Gastrocnemius medialis (tissue), 4 donors: ENCODE measurements around the gene ARRDC1. TPM values are rescaled to one million over a fixed set of nuclear protein-coding genes. Genes with fewer than 3 reads are reported as not detected.

ENCODE experiments used
- ATAC-seq, 2 donors: fragments of 150-250 bp; one replicate each; pipeline ENCODE4 v1.9.1; 2016
- DNase-seq, 2 donors: peaks; one replicate each; pipeline ENCODE4 v3.0.0-alpha.2; 2019
- H3K27ac ChIP-seq, 4 donors: fragments of 200-600 bp; sonication (generic); 1 replicate in 1 of 4; 2 replicates in 3 of 4; pipeline ENCODE4 v1.5.1; 2016 to 2018; ENCODE audit warnings: mild to moderate bottlenecking in 2 of 4, moderate library complexity in 1 of 4
- H3K27me3 ChIP-seq, 3 donors: fragments of 200-600 bp; sonication (generic) in 2 of 3; 1 replicate in 1 of 3; 2 replicates in 2 of 3; pipeline versions ENCODE4 v1.5.1 to v1.6.0; 2016 to 2019; ENCODE audit warnings: mild to moderate bottlenecking in 1 of 3, moderate library complexity in 1 of 3
- H3K36me3 ChIP-seq, 2 donors: fragments of 200-600 bp; sonication (generic) in 1 of 2; one replicate each; pipeline ENCODE4 v1.5.1; 2017 to 2018
- H3K4me1 ChIP-seq, 2 donors: fragments of 200-600 bp; sonication (generic) in 1 of 2; one replicate each; pipeline ENCODE4 v1.5.1; 2016 to 2017; ENCODE audit warnings: mild to moderate bottlenecking in 2 of 2
- H3K4me3 ChIP-seq, 4 donors: fragments of 200-600 bp; sonication (generic) in 3 of 4; 1 replicate in 1 of 4; 2 replicates in 3 of 4; pipeline ENCODE4 v1.5.1; 2016 to 2019; ENCODE audit warnings: mild to moderate bottlenecking in 2 of 4
- H3K9me3 ChIP-seq, 3 donors: fragments of 200-600 bp; sonication (generic) in 2 of 3; 1 replicate in 1 of 3; 2 replicates in 2 of 3; pipeline ENCODE4 v1.5.1; 2016 to 2019
- CTCF ChIP-seq, 5 experiments: fragments of 450-650 bp in 3 of 5; fragments of 200-600 bp in 2 of 5; sonication (generic) in 2 of 5; IDR thresholded peaks in 4 of 5; conservative IDR thresholded peaks in 1 of 5; 1 replicate in 4 of 5; 2 replicates in 1 of 5; pipeline ENCODE4 v1.5.1; 2016 to 2019; ENCODE audit warnings: antibody characterized with exemption in 5 of 5, mild to moderate bottlenecking in 3 of 5, moderate library complexity in 3 of 5
- POLR2A ChIP-seq, 2 donors: fragments of 450-650 bp; IDR thresholded peaks; one replicate each; pipeline ENCODE4 v1.6.1; 2017; ENCODE audit warnings: antibody characterized with exemption in 2 of 2, mild to moderate bottlenecking in 2 of 2, moderate library complexity in 2 of 2
- in situ Hi-C, 4 donors: fragments of 200-750 bp; cut with MboI; loops; one replicate each; pipeline versions ENCODE4 v1.15.0 to v1.8.0; 2017; ENCODE audit warnings: low sequenced_read_pairs in 4 of 4
- intact Hi-C: fragments of 100-400 bp; cut with DNase I; formaldehyde crosslinking; loops from one replicate; pipeline ENCODE4 v1.15.1; 2023; ENCODE audit warnings: low total_unique reads
- total RNA-seq, 4 donors: library from RNA; depleted of rRNA; stranded (reverse); fragments of >200 nt; gene quantifications; one replicate each; pipeline versions ENCODE4 v1.1.0 to v1.2.3, GENCODE V29; 2016

Gene ARRDC1
- total RNA-seq, 4 donors from 2014 or later = 20.5 to 23.7 (median 23.3) TPM

- DNase-seq (no peak), ATAC-seq (no peak)
- peaks cover 0 to 23% of the 10 kb centered on the region in 2 donors for H3K36me3 ChIP-seq
- intact Hi-C loops = no loop called here
- no peak for TF ChIP-seq CTCF (IDR thresholded peaks at IDR 0.05 in 4 of 5, conservative IDR thresholded peaks at IDR 0.05 in 1 of 5)
- no peak for TF ChIP-seq POLR2A (IDR thresholded peaks at IDR 0.05)
- H3K4me3 ChIP-seq = no peak overlapping the region
- in situ Hi-C loops = no loop called here
- H3K27me3 ChIP-seq = no peaks in the 10 kb centered on the region
- peaks cover 26 to 31% of the 10 kb centered on the region in 2 donors for H3K4me1 ChIP-seq
- H3K27ac ChIP-seq = no peak overlapping the region
- H3K9me3 ChIP-seq = no peaks in the 10 kb centered on the region
Observed at GRCh38 chr9:137610944-137611343, 5.5 kb downstream of the ARRDC1 start.

- Histone ChIP-seq H3K4me1 (peaks cover 21 to 28% of the 10 kb centered on the region in 2 donors), H3K4me3 (no peak overlapping the region)
Observed at GRCh38 chr9:137611623-137612609, 6.4 kb downstream of the ARRDC1 start.

GRCh38 chr9:137612741-137613142, 7.3 kb downstream of the ARRDC1 start:
- DNase-seq = no peak
- no peak overlapping the region for H3K4me3 ChIP-seq
- peaks cover 0 to 33% of the 10 kb centered on the region in 2 donors for H3K36me3 ChIP-seq
- intact Hi-C loops (no loop called here), in situ Hi-C loops (no loop called here)
- peak overlapping the region in 1 of 4 donors; percentile 54 for H3K27ac ChIP-seq
- no peaks in the 10 kb centered on the region for H3K27me3 ChIP-seq
- H3K9me3 ChIP-seq = no peaks in the 10 kb centered on the region
- H3K4me1 ChIP-seq = peaks cover 21 to 29% of the 10 kb centered on the region in 2 donors
- no peak for ATAC-seq
- TF ChIP-seq CTCF (IDR thresholded peaks at IDR 0.05 in 4 of 5, conservative IDR thresholded peaks at IDR 0.05 in 1 of 5) (no peak), POLR2A (IDR thresholded peaks at IDR 0.05) (no peak)

More at GRCh38 chr9:137611623-137612609, 6.4 kb downstream of the ARRDC1 start:
- TF ChIP-seq POLR2A (IDR thresholded peaks at IDR 0.05) (no peak), CTCF (IDR thresholded peaks at IDR 0.05 in 4 of 5, conservative IDR thresholded peaks at IDR 0.05 in 1 of 5) (no peak)
- peak overlapping the region in 1 of 4 donors; percentile 54 for H3K27ac ChIP-seq
- in situ Hi-C loops (no loop called here), intact Hi-C loops (no loop called here)
- no peaks in the 10 kb centered on the region for H3K9me3 ChIP-seq
- H3K27me3 ChIP-seq = no peaks in the 10 kb centered on the region
- H3K36me3 ChIP-seq = peaks cover 0 to 31% of the 10 kb centered on the region in 2 donors
- DNase-seq = peak in 1 of 2 donors; percentile 59
- ATAC-seq = peak; percentile 48 to 63

- no peak overlapping the region for H3K4me3 ChIP-seq
- peaks cover 0 to 33% of the 10 kb centered on the region in 2 donors for H3K36me3 ChIP-seq
- ATAC-seq = no peak
- no peaks in the 10 kb centered on the region for H3K9me3 ChIP-seq
- no peak overlapping the region for H3K27ac ChIP-seq
- H3K4me1 ChIP-seq = peaks cover 24 to 32% of the 10 kb centered on the region in 2 donors
- DNase-seq = no peak
- intact Hi-C loops (no loop called here), in situ Hi-C loops (no loop called here)
- no peak for TF ChIP-seq CTCF (IDR thresholded peaks at IDR 0.05 in 4 of 5, conservative IDR thresholded peaks at IDR 0.05 in 1 of 5)
- no peak for TF ChIP-seq POLR2A (IDR thresholded peaks at IDR 0.05)
- H3K27me3 ChIP-seq = no peaks in the 10 kb centered on the region
Observed at GRCh38 chr9:137613259-137613658, 7.8 kb downstream of the ARRDC1 start.
